Keratinocyte (primary cell): ENCODE measurements around the gene ZCCHC24. TPM values are rescaled to one million over a fixed set of nuclear protein-coding genes. Genes with fewer than 3 reads are reported as not detected.

Source experiments
- DNase-seq: peaks from one replicate; pipeline ENCODE4 v3.0.0-alpha.2; 2011; ENCODE audit warnings: low read depth, missing footprints, low spot score
- FAIRE-seq: peaks from 2 replicates; lab custom pipeline; 2011; peaks lifted over from hg19 to GRCh38; lab: Jason Lieb, UNC
- H2AFZ ChIP-seq: 2 replicates; pipeline ENCODE4 v1.6.0; 2012; ENCODE audit warnings: low read length, control low read depth, inconsistent platforms; ENCODE audit not compliant: control insufficient read depth
- H3K27ac ChIP-seq: 2 replicates; pipeline ENCODE4 v1.5.1; 2011; ENCODE audit warnings: low read length; ENCODE audit not compliant: control insufficient read depth, insufficient read depth
- H3K27me3 ChIP-seq: 3 replicates; pipeline ENCODE4 v1.6.0; 2011; ENCODE audit warnings: low read length; ENCODE audit not compliant: control insufficient read depth, insufficient read depth; ENCODE audit errors: extremely low read depth
- H3K36me3 ChIP-seq, 2 experiments: 2 replicates in 1 of 2; 3 replicates in 1 of 2; pipeline ENCODE4 v1.5.1; 2011; ENCODE audit warnings: low read length in 2 of 2, mild to moderate bottlenecking in 1 of 2; ENCODE audit not compliant: control insufficient read depth in 2 of 2, insufficient read depth in 2 of 2; ENCODE audit errors: extremely low read depth in 1 of 2
- H3K4me1 ChIP-seq: 3 replicates; pipeline ENCODE4 v1.5.1; 2011; ENCODE audit warnings: low read length; ENCODE audit not compliant: control insufficient read depth, insufficient read depth; ENCODE audit errors: extremely low read depth
- H3K4me2 ChIP-seq: 3 replicates; pipeline ENCODE4 v1.6.0; 2011; ENCODE audit warnings: low read depth, low read length; ENCODE audit not compliant: control insufficient read depth, insufficient read depth; ENCODE audit errors: extremely low read depth
- H3K4me3 ChIP-seq, 3 experiments: fragments of 200-600 bp in 1 of 3; sonication (generic) in 1 of 3; 2 replicates in 2 of 3; 3 replicates in 1 of 3; pipeline ENCODE4 v1.5.1; 2011 to 2016; ENCODE audit warnings: low read length in 3 of 3, mild to moderate bottlenecking in 3 of 3, control low read depth in 2 of 3, inconsistent platforms in 1 of 3, low read depth in 1 of 3, mixed read lengths in 1 of 3, mixed run types in 1 of 3, moderate library complexity in 1 of 3; ENCODE audit not compliant: control insufficient read depth in 2 of 3, insufficient read depth in 2 of 3; ENCODE audit errors: extremely low read depth in 1 of 3
- H3K79me2 ChIP-seq: 2 replicates; pipeline ENCODE4 v1.6.0; 2012; ENCODE audit warnings: low read length; ENCODE audit not compliant: control insufficient read depth, insufficient read depth
- H3K9ac ChIP-seq: 3 replicates; pipeline ENCODE4 v1.6.0; 2011; ENCODE audit warnings: low read length; ENCODE audit not compliant: control insufficient read depth, insufficient read depth; ENCODE audit errors: extremely low read depth
- H3K9me1 ChIP-seq: 3 replicates; pipeline ENCODE4 v1.6.0; 2011; ENCODE audit warnings: low read length; ENCODE audit not compliant: control insufficient read depth, insufficient read depth; ENCODE audit errors: extremely low read depth
- H3K9me3 ChIP-seq: 2 replicates; pipeline ENCODE4 v1.5.1; 2012; ENCODE audit warnings: low read depth, low read length; ENCODE audit not compliant: control insufficient read depth
- H4K20me1 ChIP-seq: 3 replicates; pipeline ENCODE4 v1.6.0; 2011; ENCODE audit warnings: low read length; ENCODE audit not compliant: control insufficient read depth, insufficient read depth; ENCODE audit errors: extremely low read depth
- EZH2 ChIP-seq: IDR thresholded peaks from one replicate; pipeline ENCODE4 v1.6.1; 2012; ENCODE audit warnings: inconsistent platforms, mild to moderate bottlenecking, low read length, moderate library complexity
- dilution Hi-C: fragments of 300-500 bp; cut with MboI; formaldehyde crosslinking; loops from one replicate; pipeline ENCODE4 v1.7.0; 2020; ENCODE audit warnings: low sequenced_read_pairs; ENCODE audit not compliant: extremely low pct_ligation_motif_present
- polyA plus RNA-seq, 5 experiments: library from polyadenylated mRNA; depleted of rRNA in 3 of 5; stranded (reverse) in 3 of 5; stranded (forward) in 1 of 5; unstranded in 1 of 5; fragments of >200 nt; gene quantifications; 1 replicate in 1 of 5; 2 replicates in 3 of 5; 3 replicates in 1 of 5; pipeline versions ENCODE4 v1.2.1 to v1.2.3, GENCODE V29; 2011 to 2012; ENCODE audit warnings: missing spikeins in 2 of 5, low read depth in 1 of 5, low replicate concordance in 1 of 5
- TF ChIP-seq, protein P1 (sequence below), 3 experiments: IDR thresholded peaks in 1 of 3; conservative IDR thresholded peaks in 1 of 3; optimal IDR thresholded peaks in 1 of 3; 2 replicates in 2 of 3; 3 replicates in 1 of 3; pipeline versions ENCODE3 to v1.5.1; 2011; ENCODE audit warnings: low read length in 3 of 3, mild to moderate bottlenecking in 3 of 3, moderate library complexity in 2 of 3, control low read depth in 1 of 3, inconsistent platforms in 1 of 3; ENCODE audit not compliant: insufficient read depth in 2 of 3; ENCODE audit errors: extremely low read depth in 1 of 3

The ZCCHC24 gene
- polyA plus RNA-seq, 1 donor (not counting 4 experiments of a cell fraction or from before 2014, with no cell fraction given) = 0.96 TPM

DNA sequence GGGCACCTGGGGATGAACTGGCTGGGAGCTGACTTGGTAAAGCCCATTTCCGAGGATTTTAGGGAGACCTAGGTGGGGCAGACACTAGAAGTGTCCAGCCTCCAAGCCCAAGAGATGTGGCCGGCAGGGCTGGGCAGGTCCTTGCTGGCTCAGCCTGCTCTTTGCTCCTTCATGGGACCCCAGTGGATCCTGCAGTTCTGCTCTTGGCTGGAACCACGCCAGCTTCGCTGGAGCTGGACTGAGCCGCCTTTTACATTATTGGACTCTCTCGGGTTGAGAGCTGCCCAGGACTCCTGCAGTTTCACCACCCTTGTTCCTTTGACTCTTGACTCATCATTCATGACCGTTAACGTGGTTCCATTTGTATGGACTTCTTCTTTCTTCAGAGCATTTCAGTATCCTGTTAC, 92.4 kb downstream of the ZCCHC24 start:
- dilution Hi-C loops = no loop called here
- Histone ChIP-seq H3K27me3 (no peaks in the 10 kb centered on the region), H3K4me2 (no peak overlapping the region), H3K9me3 (no peaks in the 10 kb centered on the region), H3K79me2 (peaks cover 39% of the 10 kb centered on the region), H3K9me1 (peaks cover 8% of the 10 kb centered on the region), H3K27ac (no peak overlapping the region), H3K9ac (no peak overlapping the region), H3K4me1 (peaks cover 22% of the 10 kb centered on the region), H3K36me3 (peaks cover 50 to 66% of the 10 kb centered on the region in 2 experiments), H2AFZ (no peak overlapping the region), H3K4me3 (no peak overlapping the region), H4K20me1 (peaks cover 29% of the 10 kb centered on the region)
- no peak for FAIRE-seq
- no peak for TF ChIP-seq EZH2
- TF ChIP-seq, protein P1, sequence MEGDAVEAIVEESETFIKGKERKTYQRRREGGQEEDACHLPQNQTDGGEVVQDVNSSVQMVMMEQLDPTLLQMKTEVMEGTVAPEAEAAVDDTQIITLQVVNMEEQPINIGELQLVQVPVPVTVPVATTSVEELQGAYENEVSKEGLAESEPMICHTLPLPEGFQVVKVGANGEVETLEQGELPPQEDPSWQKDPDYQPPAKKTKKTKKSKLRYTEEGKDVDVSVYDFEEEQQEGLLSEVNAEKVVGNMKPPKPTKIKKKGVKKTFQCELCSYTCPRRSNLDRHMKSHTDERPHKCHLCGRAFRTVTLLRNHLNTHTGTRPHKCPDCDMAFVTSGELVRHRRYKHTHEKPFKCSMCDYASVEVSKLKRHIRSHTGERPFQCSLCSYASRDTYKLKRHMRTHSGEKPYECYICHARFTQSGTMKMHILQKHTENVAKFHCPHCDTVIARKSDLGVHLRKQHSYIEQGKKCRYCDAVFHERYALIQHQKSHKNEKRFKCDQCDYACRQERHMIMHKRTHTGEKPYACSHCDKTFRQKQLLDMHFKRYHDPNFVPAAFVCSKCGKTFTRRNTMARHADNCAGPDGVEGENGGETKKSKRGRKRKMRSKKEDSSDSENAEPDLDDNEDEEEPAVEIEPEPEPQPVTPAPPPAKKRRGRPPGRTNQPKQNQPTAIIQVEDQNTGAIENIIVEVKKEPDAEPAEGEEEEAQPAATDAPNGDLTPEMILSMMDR (optimal IDR thresholded peaks at IDR 0.05 in 1 of 3, IDR thresholded peaks at IDR 0.05 in 1 of 3, conservative IDR thresholded peaks at IDR 0.05 in 1 of 3; ENCODE audit: extremely low read depth in 1 of 3, insufficient read depth in 2 of 3, low read length in 3 of 3) = no peak
- no peak for DNase-seq

DNA sequence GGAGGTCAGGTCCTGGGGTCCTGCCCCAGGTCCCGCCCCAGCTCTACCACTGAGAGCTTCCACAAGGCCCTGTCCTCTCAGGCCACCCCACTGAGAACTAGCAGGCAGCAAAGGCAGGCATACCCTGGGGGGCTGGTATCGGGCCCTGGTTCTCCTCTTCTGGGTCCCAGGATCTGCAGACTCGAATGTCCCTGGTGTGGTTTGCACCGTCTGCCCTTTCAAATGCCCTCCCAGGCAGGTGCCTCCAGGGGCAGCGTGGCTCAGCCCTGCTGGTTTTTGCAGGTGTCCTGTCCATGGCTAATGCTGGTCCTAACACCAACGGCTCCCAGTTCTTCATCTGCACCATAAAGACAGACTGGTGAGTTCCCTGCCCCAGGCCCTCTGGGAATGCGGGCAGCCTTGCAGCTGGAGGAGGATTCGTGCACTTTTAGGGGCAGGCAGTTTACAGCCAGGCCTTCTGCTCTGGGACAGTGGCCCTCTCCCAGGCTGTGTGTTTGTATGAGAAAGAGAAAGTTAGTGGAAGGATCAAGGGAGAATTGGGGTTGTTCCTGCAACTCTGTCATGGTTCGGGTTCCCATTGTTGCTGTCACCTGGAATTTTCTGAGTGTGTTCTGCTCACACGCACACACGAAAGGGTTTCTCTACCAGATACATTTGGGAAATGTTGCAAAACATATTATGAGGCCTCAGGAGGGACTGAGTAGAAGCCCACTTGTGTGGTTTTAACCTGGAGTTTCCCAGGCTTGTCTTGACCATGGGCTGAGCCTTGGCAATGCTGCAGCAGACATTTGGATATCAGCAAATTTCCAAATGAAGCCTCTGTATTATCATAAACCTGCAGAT, 93.2 kb downstream of the ZCCHC24 start:
- Histone ChIP-seq H2AFZ (no peak overlapping the region), H4K20me1 (peaks cover 29% of the 10 kb centered on the region), H3K79me2 (peaks cover 46% of the 10 kb centered on the region), H3K27me3 (no peaks in the 10 kb centered on the region), H3K36me3 (peaks cover 50 to 66% of the 10 kb centered on the region in 2 experiments), H3K4me3 (no peak overlapping the region), H3K27ac (no peak overlapping the region), H3K4me1 (peaks cover 22% of the 10 kb centered on the region), H3K9me1 (peaks cover 8% of the 10 kb centered on the region), H3K9me3 (no peaks in the 10 kb centered on the region), H3K4me2 (no peak overlapping the region), H3K9ac (no peak overlapping the region)
- DNase-seq = no peak
- no peak for TF ChIP-seq EZH2
- TF ChIP-seq, protein P1 (optimal IDR thresholded peaks at IDR 0.05 in 1 of 3, IDR thresholded peaks at IDR 0.05 in 1 of 3, conservative IDR thresholded peaks at IDR 0.05 in 1 of 3; ENCODE audit: extremely low read depth in 1 of 3, insufficient read depth in 2 of 3, low read length in 3 of 3) = no peak
- FAIRE-seq = no peak
- dilution Hi-C loops = no loop called here
